A673 (cell line): ENCODE data around the gene DHRS11. TPM values are rescaled to one million over a fixed set of nuclear protein-coding genes. Genes with fewer than 3 reads are reported as not detected.

Experiments
- BruUV-seq: library from RNA; stranded (reverse); fragments of 400-500 nt; replicated peaks from 2 replicates; lab custom pipeline; 2021; lab: Mats Ljungman, UMichigan
- CTCF ChIA-PET: fragments of 300-600 bp; sonication (Branson Sonifier 250); formaldehyde crosslinking; loops from one replicate; lab custom pipeline; 2022; ENCODE audit warnings: antibody characterized with exemption; lab: Charles Lee
- POLR2A ChIA-PET: fragments of 300-600 bp; sonication (Branson Sonifier 250); formaldehyde crosslinking; loops from one replicate; lab custom pipeline; 2022; ENCODE audit warnings: antibody characterized with exemption; ENCODE audit not compliant: low non-redundant PET; lab: Charles Lee
- DNase-seq: peaks from one replicate; pipeline ENCODE4 v3.0.0-alpha.2; 2015; ENCODE audit warnings: low spot score
- H3K27ac ChIP-seq: fragments of 200-600 bp; sonication (generic); 2 replicates; pipeline ENCODE4 v1.5.1; 2016; ENCODE audit warnings: mixed run types, low read depth, mild to moderate bottlenecking, mixed read lengths, antibody characterized with exemption, low read length; ENCODE audit not compliant: poor library complexity, severe bottlenecking
- H3K27me3 ChIP-seq: fragments of 200-600 bp; sonication (generic); replicated peaks from 2 replicates; pipeline ENCODE4 v1.6.1; 2017; ENCODE audit warnings: mixed run types, low read depth, mild to moderate bottlenecking, mixed read lengths, antibody characterized with exemption, low read length; ENCODE audit not compliant: insufficient read depth, poor library complexity
- H3K36me3 ChIP-seq: fragments of 200-600 bp; sonication (generic); 2 replicates; pipeline ENCODE4 v1.6.1; 2016; ENCODE audit warnings: mixed run types, mild to moderate bottlenecking, mixed read lengths, antibody characterized with exemption, low read length; ENCODE audit not compliant: insufficient read depth, poor library complexity, severe bottlenecking
- H3K4me1 ChIP-seq: fragments of 200-600 bp; sonication (generic); 2 replicates; pipeline ENCODE4 v1.6.1; 2017; ENCODE audit warnings: mixed run types, mild to moderate bottlenecking, mixed read lengths, antibody characterized with exemption, low read length; ENCODE audit not compliant: insufficient read depth, poor library complexity, severe bottlenecking
- H3K4me3 ChIP-seq: fragments of 200-600 bp; sonication (generic); 2 replicates; pipeline ENCODE4 v1.5.1; 2016; ENCODE audit warnings: low read depth, mixed run types, mild to moderate bottlenecking, mixed read lengths, low read length; ENCODE audit not compliant: poor library complexity, severe bottlenecking
- H3K9me3 ChIP-seq: fragments of 200-600 bp; sonication (generic); 2 replicates; pipeline ENCODE4 v1.6.1; 2016; ENCODE audit warnings: mixed run types, low read depth, mild to moderate bottlenecking, mixed read lengths, antibody characterized with exemption, low read length; ENCODE audit not compliant: poor library complexity, severe bottlenecking
- EZH2 ChIP-seq: fragments of 200-600 bp; sonication (generic); IDR thresholded peaks from 2 replicates; pipeline ENCODE4 v1.6.1; 2017; ENCODE audit warnings: borderline replicate concordance, low read depth, mild to moderate bottlenecking, mixed read lengths, antibody characterized with exemption, low read length; ENCODE audit not compliant: poor library complexity, severe bottlenecking
- intact Hi-C: fragments of 100-400 bp; cut with micrococcal nuclease; formaldehyde crosslinking; loops from one replicate; pipeline ENCODE4 v1.10.0; 2022; ENCODE audit not compliant: unreplicated experiment
- total RNA-seq: library from RNA; stranded (reverse); gene quantifications from 2 replicates; pipeline ENCODE4 v1.2.3, GENCODE V29; 2021
- TF ChIP-seq, protein P1 (sequence below): fragments of 300-800, 200-600 bp; sonication (generic); conservative IDR thresholded peaks from 2 replicates; pipeline ENCODE4 v1.5.1; 2017; ENCODE audit warnings: low read depth, mild to moderate bottlenecking, antibody characterized with exemption, low read length, moderate library complexity, mixed read lengths

DHRS11 gene
- total RNA-seq, 1 experiment from 2014 or later = 5.3 TPM

DNA sequence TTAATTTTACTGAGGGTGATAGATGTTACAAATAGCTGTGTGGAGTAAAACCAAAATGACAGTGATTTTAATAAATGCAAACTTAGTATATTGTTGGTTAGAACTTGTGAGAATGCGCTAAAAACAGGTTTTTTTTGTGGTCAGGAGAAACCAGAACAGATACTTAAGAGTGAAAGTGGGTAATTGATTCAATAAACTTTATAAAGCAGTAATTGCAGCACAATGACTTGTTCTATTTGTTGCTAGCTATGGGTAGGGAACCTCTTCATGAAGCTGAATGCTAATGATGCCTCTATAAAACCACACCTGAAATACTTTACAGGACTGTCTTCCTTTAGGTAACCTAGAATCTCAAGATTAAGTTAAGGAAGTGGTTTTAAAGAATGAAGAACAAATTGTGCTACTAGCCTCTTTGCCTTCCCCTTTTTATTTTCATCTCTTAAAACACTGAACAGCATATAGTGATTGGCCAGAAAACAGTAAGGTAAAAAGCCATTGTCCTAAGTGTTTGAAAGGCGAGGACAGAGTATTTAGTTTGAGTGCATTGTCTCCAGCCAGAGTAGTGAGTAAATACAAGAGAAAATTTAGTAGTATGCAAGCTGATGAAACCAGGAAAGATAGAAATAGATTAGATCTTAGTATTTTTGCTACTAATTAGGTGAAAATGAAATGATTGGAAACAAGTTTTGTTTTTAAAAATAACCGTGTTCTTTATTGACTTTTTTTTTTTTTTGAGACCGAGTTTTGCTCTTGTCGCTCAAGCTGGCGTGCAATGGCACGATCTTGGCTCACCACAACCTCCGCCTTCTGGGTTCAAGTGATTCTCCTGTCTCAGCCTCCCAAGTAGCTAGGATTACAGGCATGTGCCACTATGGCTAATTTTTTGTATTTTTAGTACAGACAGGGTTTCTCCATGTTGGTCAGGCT, 40.9 kb upstream of the DHRS11 start:
- intact Hi-C loops = no loop called here
- CTCF ChIA-PET = no interaction called here
- POLR2A ChIA-PET = interaction anchor here (0.6 kb wide), 1 partner anchor 15 kb away, joined by 4 read pairs; no protein-coding TSS in a partner anchor
- TF ChIP-seq EZH2 = no peak
- Histone ChIP-seq H3K4me3 (no peak overlapping the region), H3K36me3 (no peaks in the 10 kb centered on the region), H3K27me3 (no peaks in the 10 kb centered on the region), H3K27ac (no peak overlapping the region), H3K9me3 (no peaks in the 10 kb centered on the region), H3K4me1 (peaks cover 6% of the 10 kb centered on the region)
- DNase-seq = no peak
- no TSS peak for BruUV-seq

DNA sequence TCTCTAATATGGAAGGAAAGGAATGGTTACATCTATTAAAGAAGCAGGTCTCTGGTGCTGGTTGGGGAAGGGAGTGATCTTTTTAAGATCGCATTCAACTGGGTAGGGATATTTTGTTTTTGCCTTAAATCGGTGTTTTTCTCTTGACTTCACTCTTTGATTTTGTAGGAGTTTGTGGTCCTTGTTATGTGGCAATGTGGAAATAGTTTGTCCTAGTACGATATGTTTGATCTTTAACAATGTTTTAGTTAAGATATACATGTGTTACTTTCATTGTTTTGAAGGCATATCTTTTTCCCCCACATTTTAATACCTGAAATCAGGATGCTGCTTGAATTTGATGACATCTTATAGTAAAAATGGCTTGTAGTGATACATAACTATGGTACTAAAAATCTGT, 38.2 kb upstream of the DHRS11 start:
- Histone ChIP-seq H3K4me3 (no peak overlapping the region), H3K4me1 (no peaks in the 10 kb centered on the region), H3K9me3 (no peaks in the 10 kb centered on the region), H3K27ac (no peak overlapping the region), H3K27me3 (no peaks in the 10 kb centered on the region), H3K36me3 (peaks cover 5% of the 10 kb centered on the region)
- TF ChIP-seq, protein P1, sequence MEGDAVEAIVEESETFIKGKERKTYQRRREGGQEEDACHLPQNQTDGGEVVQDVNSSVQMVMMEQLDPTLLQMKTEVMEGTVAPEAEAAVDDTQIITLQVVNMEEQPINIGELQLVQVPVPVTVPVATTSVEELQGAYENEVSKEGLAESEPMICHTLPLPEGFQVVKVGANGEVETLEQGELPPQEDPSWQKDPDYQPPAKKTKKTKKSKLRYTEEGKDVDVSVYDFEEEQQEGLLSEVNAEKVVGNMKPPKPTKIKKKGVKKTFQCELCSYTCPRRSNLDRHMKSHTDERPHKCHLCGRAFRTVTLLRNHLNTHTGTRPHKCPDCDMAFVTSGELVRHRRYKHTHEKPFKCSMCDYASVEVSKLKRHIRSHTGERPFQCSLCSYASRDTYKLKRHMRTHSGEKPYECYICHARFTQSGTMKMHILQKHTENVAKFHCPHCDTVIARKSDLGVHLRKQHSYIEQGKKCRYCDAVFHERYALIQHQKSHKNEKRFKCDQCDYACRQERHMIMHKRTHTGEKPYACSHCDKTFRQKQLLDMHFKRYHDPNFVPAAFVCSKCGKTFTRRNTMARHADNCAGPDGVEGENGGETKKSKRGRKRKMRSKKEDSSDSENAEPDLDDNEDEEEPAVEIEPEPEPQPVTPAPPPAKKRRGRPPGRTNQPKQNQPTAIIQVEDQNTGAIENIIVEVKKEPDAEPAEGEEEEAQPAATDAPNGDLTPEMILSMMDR = no peak
- no peak for DNase-seq
- intact Hi-C loops = no loop called here
- ChIA-PET CTCF (no interaction called here), POLR2A (no interaction called here)
- no TSS peak for BruUV-seq

DNA sequence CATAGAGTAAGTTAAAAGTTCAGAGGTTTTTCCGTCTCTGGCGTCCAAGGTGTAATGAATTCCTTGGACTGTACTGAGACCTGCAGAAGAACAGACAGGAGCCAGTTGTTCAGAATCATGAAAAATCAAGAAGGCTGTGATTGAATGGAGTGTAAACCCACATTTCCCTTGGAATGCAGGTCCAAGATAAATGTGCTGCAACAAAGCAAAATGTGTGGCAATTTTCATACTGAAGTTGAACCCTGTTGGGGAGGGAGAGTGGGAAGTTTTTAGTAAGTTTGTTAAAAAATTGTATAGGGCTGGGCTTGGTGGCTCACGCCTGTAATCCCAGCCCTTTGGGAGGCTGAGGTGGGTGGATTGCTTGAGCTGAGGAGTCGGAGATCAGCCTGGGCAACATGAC, 25.6 kb upstream of the DHRS11 start:
- Histone ChIP-seq H3K27me3 (no peaks in the 10 kb centered on the region), H3K9me3 (no peaks in the 10 kb centered on the region), H3K4me3 (no peak overlapping the region), H3K4me1 (no peaks in the 10 kb centered on the region), H3K27ac (no peak overlapping the region), H3K36me3 (peaks cover 18% of the 10 kb centered on the region)
- no TSS peak for BruUV-seq
- no peak for DNase-seq
- POLR2A ChIA-PET = no interaction called here
- no peak for TF ChIP-seq EZH2
- TF ChIP-seq, protein P1 = no peak
- intact Hi-C loops = no loop called here
- CTCF ChIA-PET = interaction anchor here (0.6 kb wide), 1 partner anchor 17 kb away, joined by 4 read pairs; no protein-coding TSS in a partner anchor
